Liver (tissue), 3 donors: ENCODE measurements around the gene ABLIM1.

Experiments
- EGR1 ChIP-seq, 2 donors: IDR thresholded peaks; 2 replicates each; pipeline ENCODE4 v1.6.1; 2016 to 2018; ENCODE audit warnings: antibody characterized with exemption in 2 of 2, low read depth in 2 of 2
- SP1 ChIP-seq: IDR thresholded peaks from 2 replicates; pipeline ENCODE4 v1.6.1; 2018; ENCODE audit warnings: antibody characterized with exemption, mild to moderate bottlenecking
- TAF1 ChIP-seq: conservative IDR thresholded peaks from 2 replicates; pipeline ENCODE4 v1.6.1; 2016; ENCODE audit warnings: antibody characterized with exemption, mild to moderate bottlenecking
- YY1 ChIP-seq: IDR thresholded peaks from 2 replicates; pipeline ENCODE4 v1.6.1; 2016; ENCODE audit warnings: antibody characterized with exemption, mild to moderate bottlenecking
- TF ChIP-seq, protein P1 (sequence below): fragments of 150-350 bp; IDR thresholded peaks from 2 replicates; pipeline ENCODE4 v1.5.1; 2017; ENCODE audit warnings: improper control_type of control experiment, low read depth, low read length; ENCODE audit not compliant: missing input control
- TF ChIP-seq, protein P2 (sequence below): IDR thresholded peaks from 2 replicates; pipeline ENCODE4 v1.6.1; 2016; ENCODE audit warnings: antibody characterized with exemption
- donor health status: healthy.
- donor health status: healthy.

DNA sequence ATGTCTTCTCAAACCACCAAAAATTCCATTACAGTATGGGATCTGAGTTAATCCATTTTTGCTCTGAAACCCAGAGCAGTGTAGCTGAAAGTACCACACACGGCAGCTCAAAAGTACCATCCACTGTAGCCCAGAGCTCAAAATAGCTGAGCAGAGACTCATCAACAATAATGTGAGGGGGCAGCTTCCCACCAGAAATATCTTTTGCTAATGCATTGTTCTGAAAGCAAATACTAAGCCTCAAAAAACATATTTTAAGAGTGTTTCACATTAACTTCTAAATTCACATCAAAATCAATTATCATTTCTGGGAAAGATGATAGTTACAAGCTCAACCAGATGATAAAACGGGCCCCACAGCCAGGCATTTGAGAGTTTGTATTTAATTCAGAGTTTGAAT lies 73.7 kb downstream of the ABLIM1 start:
- TF ChIP-seq TAF1, result no peak
- TF ChIP-seq, protein P1, sequence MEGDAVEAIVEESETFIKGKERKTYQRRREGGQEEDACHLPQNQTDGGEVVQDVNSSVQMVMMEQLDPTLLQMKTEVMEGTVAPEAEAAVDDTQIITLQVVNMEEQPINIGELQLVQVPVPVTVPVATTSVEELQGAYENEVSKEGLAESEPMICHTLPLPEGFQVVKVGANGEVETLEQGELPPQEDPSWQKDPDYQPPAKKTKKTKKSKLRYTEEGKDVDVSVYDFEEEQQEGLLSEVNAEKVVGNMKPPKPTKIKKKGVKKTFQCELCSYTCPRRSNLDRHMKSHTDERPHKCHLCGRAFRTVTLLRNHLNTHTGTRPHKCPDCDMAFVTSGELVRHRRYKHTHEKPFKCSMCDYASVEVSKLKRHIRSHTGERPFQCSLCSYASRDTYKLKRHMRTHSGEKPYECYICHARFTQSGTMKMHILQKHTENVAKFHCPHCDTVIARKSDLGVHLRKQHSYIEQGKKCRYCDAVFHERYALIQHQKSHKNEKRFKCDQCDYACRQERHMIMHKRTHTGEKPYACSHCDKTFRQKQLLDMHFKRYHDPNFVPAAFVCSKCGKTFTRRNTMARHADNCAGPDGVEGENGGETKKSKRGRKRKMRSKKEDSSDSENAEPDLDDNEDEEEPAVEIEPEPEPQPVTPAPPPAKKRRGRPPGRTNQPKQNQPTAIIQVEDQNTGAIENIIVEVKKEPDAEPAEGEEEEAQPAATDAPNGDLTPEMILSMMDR, result no peak
- TF ChIP-seq, protein P2, sequence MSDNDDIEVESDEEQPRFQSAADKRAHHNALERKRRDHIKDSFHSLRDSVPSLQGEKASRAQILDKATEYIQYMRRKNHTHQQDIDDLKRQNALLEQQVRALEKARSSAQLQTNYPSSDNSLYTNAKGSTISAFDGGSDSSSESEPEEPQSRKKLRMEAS, result no peak
- TF ChIP-seq SP1, result no peak
- no peak for TF ChIP-seq EGR1 (IDR thresholded peaks at IDR 0.05; ENCODE audit: low read depth in 2 of 2)
- TF ChIP-seq YY1, result no peak
